H9 (cell line): ENCODE measurements around the gene ELMO2. TPM values are rescaled to one million over a fixed set of nuclear protein-coding genes. Genes with fewer than 3 reads are reported as not detected.

Experiments used
- DNase-seq: peaks from one replicate; pipeline ENCODE4 v3.0.0-alpha.2; 2017
- H2AFZ ChIP-seq: one replicate; pipeline ENCODE4 v1.6.1; 2013; ENCODE audit warnings: mild to moderate bottlenecking, low read length, control low read depth, moderate library complexity
- H2AK5ac ChIP-seq: 2 replicates; pipeline ENCODE4 v1.6.1; 2013; ENCODE audit warnings: low read length, control low read depth, mixed read lengths; ENCODE audit not compliant: insufficient read length
- H2BK120ac ChIP-seq: one replicate; pipeline ENCODE4 v1.6.1; 2013; ENCODE audit warnings: low read depth, mild to moderate bottlenecking, low read length, control low read depth, inconsistent platforms; ENCODE audit not compliant: poor library complexity, severe bottlenecking
- H2BK12ac ChIP-seq: 2 replicates; pipeline ENCODE4 v1.6.1; 2013; ENCODE audit warnings: low read length, control low read depth, mixed read lengths, low read depth; ENCODE audit not compliant: insufficient read length
- H2BK15ac ChIP-seq: 2 replicates; pipeline ENCODE4 v1.6.1; 2013; ENCODE audit warnings: low read depth, low read length, control low read depth
- H2BK20ac ChIP-seq: one replicate; pipeline ENCODE4 v1.6.1; 2013; ENCODE audit warnings: low read depth, mild to moderate bottlenecking, low read length, control low read depth, inconsistent platforms; ENCODE audit not compliant: poor library complexity, severe bottlenecking
- H2BK5ac ChIP-seq: 2 replicates; pipeline ENCODE4 v1.6.1; 2013; ENCODE audit warnings: low read length, control low read depth, mixed read lengths; ENCODE audit not compliant: insufficient read length
- H3K14ac ChIP-seq: 2 replicates; pipeline ENCODE4 v1.6.1; 2013; ENCODE audit warnings: low read length, control low read depth; ENCODE audit not compliant: insufficient read depth
- H3K18ac ChIP-seq: 2 replicates; pipeline ENCODE4 v1.6.1; 2013; ENCODE audit warnings: low read depth, mild to moderate bottlenecking, mixed read lengths, low read length, control low read depth; ENCODE audit not compliant: insufficient read length
- H3K23ac ChIP-seq: 2 replicates; pipeline ENCODE4 v1.6.1; 2013; ENCODE audit warnings: low read length, control low read depth, mixed read lengths, low read depth; ENCODE audit not compliant: insufficient read length
- H3K23me2 ChIP-seq: 2 replicates; pipeline ENCODE4 v1.6.1; 2013; ENCODE audit warnings: low read depth, mild to moderate bottlenecking, mixed read lengths, low read length, control low read depth; ENCODE audit not compliant: insufficient read length, poor library complexity, severe bottlenecking
- H3K27ac ChIP-seq: 2 replicates; pipeline ENCODE4 v1.5.1; 2013; ENCODE audit warnings: low read length, control low read depth, mixed read lengths, low read depth; ENCODE audit not compliant: insufficient read length
- H3K27me3 ChIP-seq: 2 replicates; pipeline ENCODE4 v1.6.1; 2013; ENCODE audit warnings: low read length, control low read depth, inconsistent platforms; ENCODE audit not compliant: insufficient read depth
- H3K4ac ChIP-seq: 2 replicates; pipeline ENCODE4 v1.6.1; 2013; ENCODE audit warnings: low read depth, mild to moderate bottlenecking, control low read depth, inconsistent platforms, low read length, moderate library complexity
- H3K4me1 ChIP-seq: 2 replicates; pipeline ENCODE4 v1.6.1; 2013; ENCODE audit warnings: low read length, control low read depth, inconsistent platforms; ENCODE audit not compliant: insufficient read depth
- H3K4me2 ChIP-seq: 2 replicates; pipeline ENCODE4 v1.6.1; 2013; ENCODE audit warnings: low read length, control low read depth, mixed read lengths; ENCODE audit not compliant: insufficient read length, insufficient read depth
- H3K56ac ChIP-seq: 2 replicates; pipeline ENCODE4 v1.6.1; 2013; ENCODE audit warnings: low read depth, mild to moderate bottlenecking, mixed read lengths, low read length, control low read depth; ENCODE audit not compliant: insufficient read length
- H3K79me1 ChIP-seq: 2 replicates; pipeline ENCODE4 v1.6.1; 2013; ENCODE audit warnings: low read depth, mild to moderate bottlenecking, moderate library complexity, low read length, control low read depth, inconsistent platforms; ENCODE audit not compliant: insufficient read depth, poor library complexity, severe bottlenecking
- H3K79me2 ChIP-seq: 2 replicates; pipeline ENCODE4 v1.6.1; 2013; ENCODE audit warnings: low read length, control low read depth, inconsistent platforms; ENCODE audit not compliant: insufficient read depth
- H3K9ac ChIP-seq: 2 replicates; pipeline ENCODE4 v1.6.1; 2013; ENCODE audit warnings: low read length, control low read depth, mixed read lengths; ENCODE audit not compliant: insufficient read length; ENCODE audit errors: extremely low read depth
- H3K9me3 ChIP-seq: one replicate; pipeline ENCODE4 v1.6.1; 2013; ENCODE audit warnings: low read depth, low read length, inconsistent platforms; ENCODE audit not compliant: control insufficient read depth
- H3T11ph ChIP-seq: one replicate; pipeline ENCODE4 v1.6.1; 2013; ENCODE audit warnings: mild to moderate bottlenecking, low read length, control low read depth, inconsistent platforms
- H4K20me1 ChIP-seq: one replicate; pipeline ENCODE4 v1.6.1; 2013; ENCODE audit not compliant: control insufficient read depth, insufficient read length, insufficient read depth
- H4K5ac ChIP-seq: 2 replicates; pipeline ENCODE4 v1.6.1; 2013; ENCODE audit warnings: low read depth, mild to moderate bottlenecking, mixed read lengths, low read length, control low read depth; ENCODE audit not compliant: insufficient read length
- H4K8ac ChIP-seq: replicated peaks from 2 replicates; pipeline ENCODE4 v1.6.1; 2013; ENCODE audit warnings: low read length, control low read depth, mixed read lengths, low read depth; ENCODE audit not compliant: insufficient read length
- H4K91ac ChIP-seq: 2 replicates; pipeline ENCODE4 v1.6.1; 2013; ENCODE audit warnings: low read depth, mild to moderate bottlenecking, moderate library complexity, mixed read lengths, low read length, control low read depth; ENCODE audit not compliant: insufficient read length
- H3K27ac Mint-ChIP-seq, 3 experiments: 2 replicates in 2 of 3; 3 replicates in 1 of 3; pipeline ENCODE4 v1.8.0; 2020 to 2021; ENCODE audit warnings: mixed read lengths in 3 of 3, mild to moderate bottlenecking in 1 of 3, moderate library complexity in 1 of 3
- H3K27me3 Mint-ChIP-seq: 2 replicates; pipeline ENCODE4 v1.8.0; 2021; ENCODE audit warnings: low read depth, mild to moderate bottlenecking, moderate library complexity, mixed read lengths
- H3K36me3 Mint-ChIP-seq, 3 experiments: 2 replicates in 2 of 3; 3 replicates in 1 of 3; pipeline ENCODE4 v1.8.0; 2020 to 2021; ENCODE audit warnings: low read depth in 3 of 3, mixed read lengths in 3 of 3; ENCODE audit not compliant: insufficient read depth in 1 of 3
- H3K4me1 Mint-ChIP-seq, 2 experiments: 2 replicates each; pipeline ENCODE4 v1.8.0; 2020; ENCODE audit warnings: mixed read lengths in 2 of 2
- H3K4me3 Mint-ChIP-seq, 2 experiments: 2 replicates in 1 of 2; 3 replicates in 1 of 2; pipeline ENCODE4 v1.8.0; 2020 to 2021; ENCODE audit warnings: mild to moderate bottlenecking in 2 of 2, mixed read lengths in 2 of 2, moderate library complexity in 1 of 2
- H3K9me3 Mint-ChIP-seq, 2 experiments: 2 replicates in 1 of 2; 3 replicates in 1 of 2; pipeline ENCODE4 v1.8.0; 2020; ENCODE audit warnings: mild to moderate bottlenecking in 2 of 2, mixed read lengths in 2 of 2, moderate library complexity in 1 of 2
- CTCF ChIP-seq: fragments of 200-600 bp; sonication (generic); conservative IDR thresholded peaks from 3 replicates; pipeline ENCODE4 v1.8.0; 2021; ENCODE audit warnings: antibody characterized with exemption, mild to moderate bottlenecking
- WGBS: extraction: QIAGEN DNeasy Blood & Tissue Kit; methylation state at CpG from one replicate; pipeline ENCODE4 v1.1.7; 2013; ENCODE audit warnings: missing lambda C conversion rate, low lambda C conversion rate, mixed read lengths; ENCODE audit not compliant: insufficient read length; ENCODE audit errors: extremely low coverage; 5-methylcytosine and 5-hydroxymethylcytosine counted together
- total RNA-seq: library from RNA; stranded (reverse); gene quantifications from 2 replicates; pipeline ENCODE4 v1.2.1, GENCODE V29; 2021

The ELMO2 gene
- total RNA-seq, 1 experiment from 2014 or later, result 32.5 TPM

GRCh38 chr20:46435146-46435545, 28.7 kb upstream of the ELMO2 start:
- no peak overlapping the region for H3K56ac ChIP-seq
- no peak for TF ChIP-seq CTCF
- no peaks in the 10 kb centered on the region for H3K9me3 ChIP-seq
- Mint-ChIP-seq H3K4me3 (no peak overlapping the region), H3K36me3 (peaks cover 0 to 6% (median 2%) of the 10 kb centered on the region in 3 experiments; a peak in 4 of 7 replicates), H3K4me1 (peaks cover 11 to 12% of the 10 kb centered on the region in 2 experiments), H3K9me3 (peaks cover 0 to 6% of the 10 kb centered on the region in 2 experiments; a peak in 4 of 5 replicates), H3K27me3 (peaks cover 11% of the 10 kb centered on the region), H3K27ac (no peak overlapping the region)
- H2AK5ac ChIP-seq, result no peak overlapping the region
- no peak overlapping the region for H3K4me2 ChIP-seq
- no peak overlapping the region for H2BK120ac ChIP-seq
- H3K14ac ChIP-seq, result no peak overlapping the region
- H2BK20ac ChIP-seq, result no peak overlapping the region
- H3K27ac ChIP-seq, result no peak overlapping the region
- no peak overlapping the region for H4K91ac ChIP-seq
- H2AFZ ChIP-seq, result no peak overlapping the region
- no peaks in the 10 kb centered on the region for H3K4me1 ChIP-seq
- no peak overlapping the region for H3K18ac ChIP-seq
- WGBS, result no CpG with 5 or more reads among the region's 6 CpGs
- H3K23ac ChIP-seq, result no peak overlapping the region
- H4K20me1 ChIP-seq, result peaks cover 2% of the 10 kb centered on the region
- H4K8ac ChIP-seq, result no peak overlapping the region
- H3K23me2 ChIP-seq, result no peaks in the 10 kb centered on the region
- no peak overlapping the region for H4K5ac ChIP-seq
- no peak overlapping the region for H3K4ac ChIP-seq
- H3K79me2 ChIP-seq, result no peaks in the 10 kb centered on the region
- no peak overlapping the region for H2BK5ac ChIP-seq
- H3K27me3 ChIP-seq, result no peaks in the 10 kb centered on the region
- H3K9ac ChIP-seq, result no peak overlapping the region
- no peaks in the 10 kb centered on the region for H3K79me1 ChIP-seq
- DNase-seq, result no peak
- H2BK12ac ChIP-seq, result no peak overlapping the region
- no peak overlapping the region for H2BK15ac ChIP-seq
- H3T11ph ChIP-seq, result no peak overlapping the region
